ENCODE measurements around the gene SH2B3. TPM values are rescaled to one million over a fixed set of nuclear protein-coding genes. Genes with fewer than 3 reads are reported as not detected.
A peak's percentile ranks its signal among the peaks of the same experiment; 100 is the strongest.

The SH2B3 gene
- total and polyA plus RNA-seq, 8 donors = 19.2 to 42.0 (median 22.5) TPM

DNA sequence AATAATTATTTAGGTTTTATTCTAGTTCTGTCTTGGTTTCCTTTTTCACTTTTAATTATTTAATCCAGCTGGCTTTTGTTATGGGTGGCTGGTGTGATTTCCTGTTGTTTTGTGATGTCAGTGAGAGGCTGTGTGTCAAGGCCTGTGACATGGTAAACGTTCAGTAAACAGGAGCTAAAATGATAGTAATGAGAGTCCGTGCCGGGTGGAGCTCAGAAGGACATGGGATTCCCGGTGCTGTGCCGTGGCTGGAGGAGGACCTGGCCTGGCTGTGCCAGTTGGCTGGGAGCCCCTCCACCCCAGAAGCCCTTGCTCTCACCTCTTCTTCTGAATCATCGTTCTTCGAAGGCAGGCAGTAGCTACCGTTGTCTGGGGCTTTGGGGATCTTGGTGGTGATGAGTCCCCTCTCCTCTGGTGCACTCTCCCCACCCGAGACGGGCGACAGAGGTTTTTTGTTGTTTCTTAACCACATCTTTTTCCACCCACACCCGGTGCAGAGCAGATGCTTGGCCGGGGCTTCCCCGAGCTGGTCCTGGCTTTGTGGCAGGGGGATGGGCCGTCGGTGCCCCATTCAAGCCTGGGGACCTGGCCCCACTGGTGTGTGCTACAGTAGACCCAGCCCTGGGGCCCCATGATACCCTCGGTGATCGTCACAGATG is 29.1 kb downstream of the SH2B3 start:
- no peak overlapping the region for H3K4me3 ChIP-seq

GRCh38 chr12:111435661-111436201 is 30.0 kb downstream of the SH2B3 start:
- peaks cover 0 to 10% of the 10 kb centered on the region in 2 donors for H3K36me3 ChIP-seq
- H3K4me1 ChIP-seq = peaks cover 37 to 100% of the 10 kb centered on the region in 2 donors
- no peak overlapping the region for H3K4me3 ChIP-seq
- intact Hi-C loops (cut with DNase I) = no loop called here
- H3K27me3 ChIP-seq = no peaks in the 10 kb centered on the region
- H3K27ac ChIP-seq = peak overlapping the region in 1 of 2 donors; percentile 64
- ATAC-seq (no peak), DNase-seq (no peak)
- TF ChIP-seq CTCF (IDR thresholded peaks at IDR 0.05) = no peak
- H3K9me3 ChIP-seq = no peaks in the 10 kb centered on the region

More for the DNA sequence above, 29.1 kb downstream of the SH2B3 start:
- peaks cover 0 to 1% of the 10 kb centered on the region in 2 donors for H3K36me3 ChIP-seq
- H3K4me1 ChIP-seq = peaks cover 46 to 100% of the 10 kb centered on the region in 2 donors
- H3K9me3 ChIP-seq = no peaks in the 10 kb centered on the region
- peak in 1 of 4 donors; percentile 67 for DNase-seq
- H3K27me3 ChIP-seq = no peaks in the 10 kb centered on the region
- intact Hi-C loops (cut with DNase I) = no loop called here
- no peak for TF ChIP-seq CTCF (IDR thresholded peaks at IDR 0.05)
- peak; percentile 38 for ATAC-seq
- H3K27ac ChIP-seq = peak overlapping the region; percentile 64 to 75

DNA sequence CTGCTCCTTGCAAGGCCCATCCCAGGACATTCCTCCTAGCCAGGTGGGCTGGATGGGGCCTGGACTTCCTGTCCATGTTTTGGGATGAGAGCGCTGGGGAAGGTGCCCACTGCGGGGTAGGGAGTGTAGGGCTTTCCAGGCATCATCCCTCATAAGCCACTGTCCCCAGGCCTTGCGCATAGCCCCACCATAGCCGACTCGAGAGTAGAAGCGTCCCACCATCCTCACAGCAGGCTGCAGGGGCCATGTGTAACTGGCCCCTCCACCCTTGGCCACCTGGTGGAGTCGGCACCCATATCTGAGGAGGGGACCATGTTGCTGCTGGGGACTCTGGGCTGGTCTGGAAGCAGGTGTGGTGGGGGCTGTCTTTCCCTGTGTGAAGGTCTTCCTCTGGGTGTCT is 30.5 kb downstream of the SH2B3 start:
- Histone ChIP-seq H3K27ac (peak overlapping the region in 1 of 2 donors; percentile 68), H3K36me3 (peaks cover 0 to 11% of the 10 kb centered on the region in 2 donors), H3K27me3 (no peaks in the 10 kb centered on the region), H3K9me3 (no peaks in the 10 kb centered on the region), H3K4me1 (peaks cover 32 to 100% of the 10 kb centered on the region in 2 donors), H3K4me3 (no peak overlapping the region)
- intact Hi-C loops (cut with DNase I) = no loop called here
- DNase-seq (no peak), ATAC-seq (no peak)
- TF ChIP-seq CTCF (IDR thresholded peaks at IDR 0.05) = no peak

- TF ChIP-seq CTCF (IDR thresholded peaks at IDR 0.05) = no peak
- Histone ChIP-seq H3K27me3 (no peaks in the 10 kb centered on the region), H3K4me3 (no peak overlapping the region), H3K36me3 (peaks cover 0 to 11% of the 10 kb centered on the region in 2 donors), H3K9me3 (no peaks in the 10 kb centered on the region), H3K27ac (peak overlapping the region in 1 of 2 donors; percentile 68), H3K4me1 (peaks cover 26 to 100% of the 10 kb centered on the region in 2 donors)
- ATAC-seq = no peak
- DNase-seq = no peak
- intact Hi-C loops (cut with DNase I) = no loop called here
These were observed 31.1 kb downstream of the SH2B3 start for GRCh38 chr12:111436811-111437210.

- Histone ChIP-seq H3K27me3 (no peaks in the 10 kb centered on the region), H3K36me3 (peaks cover 0 to 18% of the 10 kb centered on the region in 2 donors), H3K4me1 (peaks cover 21 to 100% of the 10 kb centered on the region in 2 donors), H3K27ac (peak overlapping the region; percentile 44 to 68), H3K4me3 (no peak overlapping the region), H3K9me3 (no peaks in the 10 kb centered on the region)
- DNase-seq (peak in 1 of 4 donors; percentile 81), ATAC-seq (peak; percentile 44)
- intact Hi-C loops (cut with DNase I) = no loop called here
- TF ChIP-seq CTCF (IDR thresholded peaks at IDR 0.05) = no peak
These were observed 32.2 kb downstream of the SH2B3 start for GRCh38 chr12:111437816-111438454.
